Measurements from ENCODE around the gene MAGEF1. TPM values are rescaled to one million over a fixed set of nuclear protein-coding genes. Genes with fewer than 3 reads are reported as not detected.

MAGEF1 gene
- total and polyA plus RNA-seq, 10 of the 15 experiments (the other 5 are each of a cell fraction or from before 2014, with no cell fraction given) = 2.3 to 62.2 (median 27.1) TPM

DNA sequence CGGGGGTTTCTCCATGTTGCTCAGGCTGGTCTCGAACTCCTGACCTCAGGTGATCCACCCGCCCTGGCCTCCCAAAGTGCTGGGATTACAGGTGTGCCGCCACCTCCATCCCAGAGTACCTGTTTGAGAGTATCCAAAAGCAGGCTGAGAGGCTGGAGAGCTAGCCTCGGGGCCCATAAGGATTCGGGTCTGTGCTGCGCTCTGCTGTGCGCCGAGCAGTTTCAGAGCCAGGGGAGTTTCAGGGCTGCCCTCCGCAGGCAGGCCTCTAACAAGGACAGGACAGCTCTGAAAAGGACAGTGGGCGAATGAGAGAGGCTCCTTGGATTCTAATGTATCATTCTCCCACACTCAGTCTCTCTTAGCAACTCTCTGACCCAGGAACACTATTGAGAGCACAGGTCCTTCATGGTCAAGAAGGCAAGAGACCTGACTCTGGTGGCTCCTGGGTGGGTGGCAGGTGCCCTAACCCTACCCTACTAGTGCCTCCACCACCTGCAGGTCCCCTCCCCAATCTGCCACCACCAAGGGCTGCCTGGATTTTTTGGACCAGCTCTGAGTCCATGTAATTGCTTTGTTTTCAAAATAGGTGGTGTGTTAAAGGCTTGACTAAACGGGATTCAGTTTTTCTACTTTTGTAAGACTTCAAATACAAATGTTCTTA, 27.8 kb downstream of the MAGEF1 start (continued):
- TF ChIP-seq ZNF687 (IDR thresholded peaks at IDR 0.05) (no peak), GABPA (IDR thresholded peaks at IDR 0.05; ENCODE audit: low read depth) (no peak)

GRCh38 chr3:184683234-184683633, 28.6 kb downstream of the MAGEF1 start:
- TF ChIP-seq TARDBP (IDR thresholded peaks at IDR 0.05; ENCODE audit: borderline replicate concordance) = no peak
- 32% methylated on average over 5 of the region's 5 CpGs for WGBS (ENCODE audit: insufficient coverage, insufficient replicate concordance, low lambda C conversion rate, missing lambda C conversion rate)
- ChIA-PET CTCF (interaction anchor here (1.0 kb wide), 1 partner anchor 122 kb away, joined by 4 read pairs; no protein-coding TSS in a partner anchor), SMC1A (ENCODE audit: uncharacterized antibody, unreplicated experiment) (no interaction called here), RAD21 (ENCODE audit: unreplicated experiment) (no interaction called here), POLR2A (no interaction called here)
- no peak overlapping the region for H3K4me2 ChIP-seq (ENCODE audit: control insufficient read depth, insufficient read depth)
- peaks cover 0 to 8% of the 10 kb centered on the region in 2 experiments for H3K27me3 ChIP-seq (replicated peaks in 1 of 2; ENCODE audit: control insufficient read depth in 2 of 2, insufficient read depth in 2 of 2, low read length in 1 of 2)
- H2AFZ ChIP-seq (ENCODE audit: control insufficient read depth, low read depth, low read length) = no peak overlapping the region
- no peaks in the 10 kb centered on the region for H3K4me1 ChIP-seq (ENCODE audit: control insufficient read depth, insufficient read depth, low read length)
- ATAC-seq = no peak
- DNase-seq (ENCODE audit: low read depth, low spot score) = no peak
- BruUV-seq (replicated peaks) = no TSS peak
- H3K27ac ChIP-seq (ENCODE audit: control insufficient read depth, insufficient read depth) = no peak overlapping the region
- no peaks in the 10 kb centered on the region for H3K36me3 ChIP-seq (ENCODE audit: control insufficient read depth in 2 of 2, insufficient read depth in 2 of 2, low read length in 1 of 2)
- no peak overlapping the region for H3K4me3 ChIP-seq
- in situ Hi-C loops (cut with MboI) = no loop called here
- no peaks in the 10 kb centered on the region for H4K20me1 ChIP-seq (ENCODE audit: control insufficient read depth, insufficient read depth)
- FAIRE-seq = no peak
- H3K9ac ChIP-seq (ENCODE audit: control insufficient read depth, insufficient read depth, low read length) = no peak overlapping the region
- H3K9me3 ChIP-seq (replicated peaks; ENCODE audit: control insufficient read depth, insufficient read depth, low read length) = no peaks in the 10 kb centered on the region
- H3K79me2 ChIP-seq (ENCODE audit: control insufficient read depth, insufficient read depth, low read length) = no peaks in the 10 kb centered on the region
- intact Hi-C loops (cut with micrococcal nuclease; ENCODE audit: unreplicated experiment) = no loop called here

Data from GM12878 (cell line).